GM19438 (cell line): ENCODE measurements around the gene FNDC3B.
"Not testable (repeated sequence)": the region's sequence is repeated elsewhere in the genome, so short reads cannot be mapped to it uniquely, and the experiment has no call there.

ENCODE experiments used
- ATAC-seq: cut with Tn5 transposase; IDR thresholded peaks from one replicate; pipeline ENCODE4 v1.9.1; 2021; ENCODE audit warnings: low read depth; ENCODE audit not compliant: unreplicated experiment

Gene FNDC3B

DNA sequence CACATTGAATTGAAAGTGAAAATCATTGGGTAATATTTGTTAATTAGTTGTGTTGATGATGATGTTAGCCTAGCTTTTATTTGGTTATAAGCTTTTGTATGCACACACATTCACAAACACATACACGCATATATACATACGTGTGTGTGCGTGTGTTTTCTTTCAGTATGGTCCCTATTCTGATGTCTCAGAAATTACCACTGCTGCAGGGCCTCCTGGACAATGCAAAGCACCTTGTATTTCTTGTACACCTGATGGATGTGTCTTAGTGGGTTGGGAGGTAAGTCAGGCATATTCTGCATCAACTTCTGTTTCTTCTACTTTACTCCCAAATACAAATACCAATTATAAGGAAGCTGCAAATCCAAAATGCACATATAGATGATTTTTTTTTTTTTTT, 306.8 kb downstream of the FNDC3B start:
- no peak for ATAC-seq

- no peak for ATAC-seq
Measured at GRCh38 chr3:172347895-172348679, 308.7 kb downstream of the FNDC3B start.

GRCh38 chr3:172351895-172352466, 312.6 kb downstream of the FNDC3B start:
- no peak for ATAC-seq

DNA sequence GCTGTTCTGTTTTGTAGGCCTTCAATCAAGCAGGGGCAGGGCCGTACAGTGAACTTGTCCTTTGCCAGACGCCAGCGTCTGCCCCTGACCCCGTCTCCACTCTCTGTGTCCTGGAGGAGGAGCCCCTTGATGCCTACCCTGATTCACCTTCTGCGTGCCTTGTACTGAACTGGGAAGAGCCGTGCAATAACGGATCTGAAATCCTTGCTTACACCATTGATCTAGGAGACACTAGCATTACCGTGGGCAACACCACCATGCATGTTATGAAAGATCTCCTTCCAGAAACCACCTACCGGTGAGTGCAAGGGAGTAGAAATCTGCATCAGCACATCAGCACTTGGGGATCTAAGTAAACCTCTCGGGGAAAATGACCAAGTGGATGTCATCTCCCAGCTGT, 313.4 kb downstream of the FNDC3B start:
- ATAC-seq: no peak

DNA sequence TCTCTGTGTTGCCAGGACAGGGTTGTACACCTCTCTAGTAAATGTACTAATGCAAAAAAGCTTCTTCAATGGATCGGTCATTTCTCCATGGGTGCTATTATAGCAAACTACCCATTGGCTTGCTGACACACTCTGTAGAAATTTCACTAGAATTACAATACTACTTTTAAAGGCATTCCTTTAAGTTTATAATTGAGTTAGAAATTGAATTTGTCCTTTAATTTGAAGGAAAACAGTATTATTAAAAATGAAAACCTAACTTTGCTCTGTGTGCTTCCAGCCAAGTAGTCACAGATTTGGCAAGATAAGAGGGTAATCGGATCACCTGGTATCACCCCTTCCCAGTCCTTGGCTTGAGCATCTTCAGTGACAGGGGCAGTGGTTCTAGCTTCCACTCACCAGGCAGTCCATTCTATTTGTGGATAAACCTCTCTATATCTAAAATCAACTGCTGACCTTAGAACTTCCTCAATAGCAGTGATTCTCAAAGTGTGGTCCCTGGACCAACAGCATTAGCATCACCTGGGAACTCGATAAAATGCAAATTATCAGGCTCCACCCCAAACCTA, 315.6 kb downstream of the FNDC3B start:
- ATAC-seq: no peak

DNA sequence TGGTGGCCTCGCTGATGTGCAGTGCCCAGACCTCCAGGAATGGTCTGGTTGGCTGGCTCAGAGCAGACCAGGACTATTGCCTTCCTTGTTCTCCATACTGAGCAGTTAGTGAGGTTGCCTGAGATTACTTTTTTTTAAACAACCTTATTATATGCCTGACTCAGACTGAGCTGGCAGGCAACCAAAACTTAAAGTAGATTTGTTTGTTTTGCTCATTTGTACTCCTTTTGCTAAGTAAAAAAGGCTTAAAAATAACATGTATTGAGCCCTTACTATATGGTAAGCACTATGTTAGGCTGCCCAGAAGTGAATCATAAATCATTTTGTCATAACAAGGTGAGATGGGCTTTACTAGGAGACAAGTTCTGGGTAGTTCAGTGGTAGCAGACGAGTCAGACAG, 316.5 kb downstream of the FNDC3B start:
- ATAC-seq: no peak

DNA sequence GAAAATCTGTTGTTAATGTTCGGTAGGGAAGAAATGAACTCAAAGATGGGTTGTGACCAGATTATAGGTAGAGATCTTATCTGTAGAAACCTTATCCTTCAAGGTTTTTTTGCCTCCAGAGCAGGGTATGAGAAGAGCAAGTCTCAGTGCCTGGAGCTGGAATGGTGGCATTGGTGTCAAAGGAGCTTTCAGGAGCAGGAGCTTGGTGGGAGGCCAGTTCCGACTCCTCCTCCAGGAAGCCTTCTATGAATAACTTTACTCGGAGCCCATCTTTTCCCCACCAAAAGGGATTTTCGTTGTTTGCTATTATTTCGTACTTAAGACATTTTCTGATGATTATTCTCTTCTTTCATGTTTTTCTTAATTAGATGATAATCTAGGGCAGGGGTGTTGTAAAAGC, 317.0 kb downstream of the FNDC3B start:
- no peak for ATAC-seq

DNA sequence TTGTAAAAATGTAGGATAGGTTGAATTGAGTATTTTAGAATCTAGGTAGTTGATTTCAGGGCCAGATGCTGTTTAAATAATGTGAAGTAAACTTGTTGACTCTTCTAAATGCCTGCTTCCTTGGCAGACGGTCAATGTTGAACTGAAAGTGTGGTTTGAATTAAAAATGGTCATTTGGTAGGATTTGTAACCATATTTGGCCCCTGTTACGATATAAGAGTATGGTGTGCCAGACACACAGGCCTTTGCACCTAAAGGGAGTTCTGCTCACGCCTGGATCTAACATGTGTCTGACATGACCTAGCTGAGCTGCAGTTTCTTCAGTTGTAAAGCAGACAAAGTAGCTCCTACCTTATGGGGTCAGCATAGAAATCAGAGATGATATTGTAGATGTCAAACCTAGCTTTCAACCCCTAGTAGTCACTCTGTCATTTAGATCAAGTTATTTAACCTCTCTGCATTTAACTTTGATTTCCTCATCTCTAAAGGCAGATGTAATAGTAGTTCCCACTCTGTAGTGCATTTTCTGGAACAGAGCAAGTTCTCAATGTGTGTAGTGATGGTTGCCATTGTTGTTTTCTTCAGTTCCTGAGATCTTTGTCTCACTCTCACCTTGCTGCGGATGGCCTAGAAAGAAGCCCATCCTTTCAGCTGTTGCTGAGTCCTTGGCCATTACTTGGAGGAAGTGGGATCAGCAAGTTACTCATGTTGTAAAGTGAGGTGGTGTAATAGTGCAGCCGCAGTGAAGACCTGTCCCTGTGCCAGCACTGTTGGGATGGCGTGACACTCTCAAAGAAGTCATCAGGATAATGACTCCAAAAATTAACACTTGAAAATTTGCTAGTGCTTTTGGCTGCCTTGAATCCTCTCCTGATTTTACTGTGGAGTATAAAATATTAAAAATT, 318.7 kb downstream of the FNDC3B start:
- no peak for ATAC-seq

DNA sequence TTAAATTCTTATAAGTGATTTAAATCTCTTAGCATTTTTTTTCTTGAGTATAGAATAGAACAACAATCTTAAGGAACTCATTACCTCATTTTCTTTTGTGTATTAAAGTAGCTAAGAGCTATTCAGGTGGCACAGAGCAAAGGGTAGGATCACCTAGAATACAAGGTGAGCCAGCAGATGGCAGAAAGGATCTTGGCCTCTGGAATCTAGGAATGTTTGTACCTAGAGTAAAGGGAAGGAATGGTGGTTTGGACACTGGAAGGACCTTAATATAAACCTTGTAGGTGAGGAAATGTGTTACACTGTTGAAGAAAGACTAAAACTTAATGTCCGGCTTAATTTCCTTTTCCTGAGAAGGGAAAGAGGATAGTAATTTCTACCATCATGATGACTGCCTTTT, 319.9 kb downstream of the FNDC3B start:
- ATAC-seq: no peak

GRCh38 chr3:172359996-172360395, 320.6 kb downstream of the FNDC3B start:
- no peak for ATAC-seq

- no peak for ATAC-seq
Measured at GRCh38 chr3:172362583-172362982, 323.2 kb downstream of the FNDC3B start.

DNA sequence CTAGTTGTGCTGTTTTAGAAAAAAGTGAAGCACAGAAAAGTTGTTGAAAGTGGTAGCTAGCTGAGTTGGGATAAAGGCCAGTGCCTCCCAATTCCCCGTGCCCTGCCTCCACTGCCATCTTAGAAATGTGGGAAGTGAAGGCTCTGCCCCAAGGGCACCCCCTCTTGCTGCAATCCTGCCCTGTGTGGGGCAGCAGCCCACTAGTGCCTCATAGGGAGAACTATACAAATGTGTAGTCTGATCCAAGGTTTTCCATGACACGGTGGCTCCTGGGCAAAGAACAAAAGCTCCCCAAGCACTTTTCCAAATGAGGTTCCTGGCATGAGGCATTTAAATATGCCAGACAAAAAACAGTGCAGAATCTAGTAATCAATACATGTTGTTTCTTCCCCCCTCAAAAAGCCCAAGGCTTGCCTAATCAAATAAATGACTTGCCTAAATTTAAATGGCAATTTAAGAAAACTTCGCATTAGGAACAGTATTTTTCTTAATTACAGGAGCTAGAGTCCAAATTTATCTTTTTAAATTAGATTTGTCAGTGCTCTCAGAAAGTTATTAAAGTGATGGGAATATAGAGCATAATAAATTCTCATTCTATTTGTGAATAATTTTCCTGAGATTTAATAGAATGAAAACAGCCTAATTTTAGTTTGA, 325.1 kb downstream of the FNDC3B start:
- no peak for ATAC-seq

DNA sequence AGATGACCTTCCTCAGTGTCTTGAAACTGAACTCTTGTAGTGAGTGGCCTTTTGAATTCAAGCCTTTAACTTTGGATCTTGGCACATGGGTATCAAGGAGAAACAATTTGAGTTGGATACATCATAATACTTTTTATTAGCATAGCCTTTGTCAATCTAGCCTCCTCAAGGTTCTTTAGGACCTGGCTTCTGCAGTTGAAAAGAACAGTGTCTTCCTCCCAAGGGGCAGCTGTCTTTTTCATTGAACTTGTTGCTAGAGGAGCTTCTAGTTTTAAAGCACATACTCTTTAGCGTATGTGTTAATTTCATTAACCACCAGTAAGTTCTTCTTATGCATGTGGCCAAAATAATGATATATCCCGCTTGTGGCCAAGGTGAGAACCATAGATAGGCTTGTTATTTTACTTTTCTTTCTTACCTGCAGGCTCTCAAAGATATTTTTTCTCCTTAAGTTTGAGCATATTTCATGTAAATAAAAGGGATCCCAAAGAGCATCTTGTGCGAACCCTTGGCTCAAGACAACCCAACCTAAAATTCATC, 325.7 kb downstream of the FNDC3B start:
- ATAC-seq: no peak

DNA sequence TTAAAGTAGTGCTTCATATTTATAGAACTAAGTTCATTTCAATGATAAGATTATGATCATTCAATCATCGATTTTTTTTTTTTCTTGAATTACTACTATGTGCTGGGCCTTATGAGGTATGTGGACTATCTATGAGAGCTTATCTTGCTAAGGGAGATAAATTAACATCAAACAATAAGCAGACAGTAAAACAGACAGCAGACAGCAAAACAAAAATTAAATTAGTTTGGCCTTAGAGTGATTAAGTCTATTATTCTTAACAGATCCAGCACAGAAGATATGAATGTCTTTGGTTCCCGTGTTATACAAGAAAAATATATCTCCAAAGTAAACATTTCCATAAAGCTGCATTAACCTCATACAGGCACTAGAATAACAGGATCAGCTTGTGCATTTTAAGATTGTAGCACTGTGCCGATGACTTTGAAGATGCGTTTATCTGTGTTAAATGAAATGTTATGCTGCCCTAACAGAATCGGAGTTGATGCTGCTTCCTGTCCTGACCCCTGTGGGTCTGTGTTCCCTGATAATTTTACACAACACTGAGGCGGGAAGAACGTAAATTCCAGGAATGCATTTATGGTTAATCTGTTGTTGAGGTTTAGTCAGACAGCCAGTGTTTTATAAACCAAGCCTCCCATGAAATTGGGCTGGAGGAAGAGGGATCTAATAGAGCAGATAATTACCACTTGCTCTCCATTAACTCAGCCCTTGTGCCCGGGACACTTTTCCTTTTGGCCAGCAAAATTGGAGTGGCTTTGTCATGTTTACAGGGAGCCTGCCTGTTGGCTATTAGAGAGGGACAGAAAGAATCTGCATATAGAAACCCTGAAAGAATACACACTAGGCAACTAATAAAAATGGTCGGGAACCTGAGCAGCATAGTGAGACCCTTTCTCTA, 328.1 kb downstream of the FNDC3B start:
- no peak for ATAC-seq

GRCh38 chr3:172368556-172368955, 329.2 kb downstream of the FNDC3B start:
- not testable (repeated sequence) for ATAC-seq

GRCh38 chr3:172369590-172370259, 330.3 kb downstream of the FNDC3B start:
- no peak for ATAC-seq

DNA sequence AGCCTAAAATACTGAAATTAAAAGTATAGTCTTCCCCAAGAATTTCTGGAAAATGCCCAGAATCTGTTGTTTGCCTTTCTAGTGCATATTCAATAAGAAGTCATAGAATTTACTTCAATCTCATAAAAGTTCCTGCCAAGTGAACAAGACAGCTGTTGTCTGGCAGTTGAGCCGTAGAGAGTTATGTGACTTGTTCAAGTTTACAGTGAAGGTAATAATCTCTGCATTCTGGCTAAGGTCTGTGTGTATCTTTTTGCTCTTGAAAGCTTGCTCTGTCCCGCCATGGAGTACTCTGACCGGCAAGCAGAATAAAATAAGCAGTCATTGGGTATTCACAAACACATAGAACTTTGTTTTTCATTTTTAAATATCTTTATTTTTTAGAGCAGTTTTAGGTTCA, 331.0 kb downstream of the FNDC3B start:
- no peak for ATAC-seq

GRCh38 chr3:172371544-172371943, 332.2 kb downstream of the FNDC3B start:
- ATAC-seq: no peak

GRCh38 chr3:172372895-172373294, 333.5 kb downstream of the FNDC3B start:
- no peak for ATAC-seq
